ENCODE data around the gene STRADA. TPM values are rescaled to one million over a fixed set of nuclear protein-coding genes. Genes with fewer than 3 reads are reported as not detected.

Gene STRADA
- polyA plus RNA-seq, 6 donors from 2014 or later: 21.1 to 33.2 (median 26.3) TPM

DNA sequence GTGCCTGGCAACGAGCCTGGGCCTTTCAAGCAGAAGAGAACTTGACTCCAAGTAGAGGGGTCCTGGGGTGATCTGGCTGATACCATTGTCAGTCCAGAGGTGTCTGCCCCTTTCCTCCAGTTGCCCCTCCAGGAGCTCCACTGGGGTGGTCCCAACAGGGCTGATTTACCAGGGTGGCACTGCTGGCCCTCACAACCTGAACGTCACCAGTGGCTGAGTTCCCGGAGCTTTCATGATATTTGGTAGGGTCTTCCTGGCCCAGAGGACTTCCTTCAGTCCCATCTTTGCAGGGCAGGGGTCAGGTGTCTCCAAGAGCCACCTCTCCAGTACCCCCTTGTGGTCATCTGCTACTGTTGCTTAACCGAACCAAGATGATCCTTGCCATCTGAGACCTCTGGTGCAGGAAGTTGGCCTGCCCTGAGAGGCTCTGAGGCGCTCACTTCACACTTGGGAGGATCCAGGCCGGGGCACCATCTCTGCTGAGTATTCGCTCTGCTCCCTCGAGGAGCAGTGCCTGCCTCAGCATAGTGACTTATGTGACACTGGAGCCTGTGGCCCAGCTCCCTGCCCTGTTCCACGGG, 45.1 kb downstream of the STRADA start:
- H3K4me3 Mint-ChIP-seq: peak overlapping the region; percentile 91 to 99 (median 98)
- H3K27ac Mint-ChIP-seq: peak overlapping the region; percentile 88 to 99 (median 98)
- ATAC-seq (ENCODE audit: low read depth in 2 of 2) (no peak), DNase-seq (peak; percentile 46)
- H3K36me3 Mint-ChIP-seq: peaks cover 0 to 10% of the 10 kb centered on the region in 2 donors
- H3K9me3 Mint-ChIP-seq: peaks cover 0 to 2% (median 0%) of the 10 kb centered on the region in 7 donors
- peaks cover 48 to 61% (median 50%) of the 10 kb centered on the region in 3 donors for H3K4me1 Mint-ChIP-seq
- no peaks in the 10 kb centered on the region for H3K27me3 Mint-ChIP-seq

DNA sequence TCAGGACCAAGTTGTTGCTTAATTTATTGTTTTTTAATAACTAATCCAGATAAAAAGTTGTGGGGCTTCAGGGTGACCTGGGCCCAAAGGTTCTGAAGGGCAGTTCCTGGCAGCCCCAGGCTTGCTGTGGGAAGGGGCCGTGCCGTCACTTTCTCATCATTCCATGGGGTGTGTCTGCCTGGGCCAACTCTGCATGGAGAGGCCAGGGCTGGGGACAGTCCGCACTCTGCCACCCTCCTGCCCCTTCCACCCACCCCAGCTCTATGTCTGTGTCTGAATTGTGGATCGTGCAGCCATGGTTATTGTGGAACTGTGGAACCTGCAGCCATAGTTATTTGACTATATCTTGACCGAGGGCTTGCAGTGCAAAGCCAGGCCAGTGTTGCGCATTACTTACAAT, 45.7 kb downstream of the STRADA start:
- Mint-ChIP-seq H3K9me3 (peaks cover 0 to 2% (median 0%) of the 10 kb centered on the region in 7 donors), H3K4me1 (peaks cover 45 to 59% (median 49%) of the 10 kb centered on the region in 3 donors), H3K27ac (peak overlapping the region in 4 of 6 donors; percentile 88 to 99 (median 98)), H3K4me3 (peak overlapping the region; percentile 91 to 99 (median 98)), H3K36me3 (peaks cover 0 to 16% of the 10 kb centered on the region in 2 donors), H3K27me3 (no peaks in the 10 kb centered on the region)
- DNase-seq (no peak), ATAC-seq (ENCODE audit: low read depth in 2 of 2) (no peak)

GRCh38 chr17:63694950-63695773, 46.4 kb downstream of the STRADA start:
- DNase-seq (peak; percentile 31), ATAC-seq (ENCODE audit: low read depth in 2 of 2) (no peak)
- Mint-ChIP-seq H3K36me3 (peaks cover 0 to 17% of the 10 kb centered on the region in 2 donors), H3K27me3 (no peaks in the 10 kb centered on the region), H3K4me1 (peaks cover 45 to 59% (median 49%) of the 10 kb centered on the region in 3 donors), H3K9me3 (peaks cover 0 to 2% (median 0%) of the 10 kb centered on the region in 7 donors), H3K4me3 (peak overlapping the region; percentile 78 to 99 (median 96)), H3K27ac (peak overlapping the region; percentile 53 to 99 (median 86))

DNA sequence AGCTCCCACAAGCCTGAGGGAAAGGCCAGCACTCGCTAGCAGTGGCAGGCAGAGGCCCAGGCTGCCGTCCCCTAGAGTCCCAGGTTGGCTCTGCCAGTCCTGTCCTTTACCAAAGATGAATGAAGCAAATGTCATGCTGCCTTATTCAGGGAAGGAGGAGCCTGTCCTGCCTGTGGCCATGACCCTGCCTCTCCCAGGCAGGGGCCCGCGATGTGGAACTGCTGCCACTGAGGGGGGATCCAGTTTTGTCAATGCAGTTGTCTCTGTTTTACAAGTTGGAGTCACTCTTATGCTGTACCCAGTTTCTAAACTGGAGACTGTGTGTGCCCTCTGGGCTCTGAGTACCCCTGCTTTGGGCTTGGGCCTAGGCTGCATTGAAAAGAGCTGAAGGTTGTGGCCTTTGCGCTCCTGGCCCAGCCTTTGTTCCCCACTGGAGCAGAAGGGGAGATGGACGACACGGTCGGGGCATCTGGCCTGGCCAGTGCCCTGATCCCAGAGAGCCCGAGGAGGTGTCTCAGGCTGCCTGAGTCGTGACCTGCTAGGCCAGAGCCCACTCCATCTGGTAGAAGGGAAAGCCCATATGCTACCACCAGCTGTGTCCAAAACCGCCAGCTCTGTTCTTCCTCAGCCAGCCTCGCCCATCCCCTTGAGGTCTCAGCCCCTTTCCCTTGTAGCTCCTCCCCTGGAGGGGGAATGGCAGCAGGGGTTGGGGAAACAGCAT, 47.2 kb downstream of the STRADA start:
- no peaks in the 10 kb centered on the region for H3K27me3 Mint-ChIP-seq
- no peak for DNase-seq
- peaks cover 45 to 59% (median 49%) of the 10 kb centered on the region in 3 donors for H3K4me1 Mint-ChIP-seq
- peak overlapping the region in 5 of 6 donors; percentile 44 to 99 (median 90) for H3K27ac Mint-ChIP-seq
- ATAC-seq (ENCODE audit: low read depth in 2 of 2): no peak
- H3K9me3 Mint-ChIP-seq: peaks cover 0 to 2% (median 0%) of the 10 kb centered on the region in 7 donors
- peaks cover 2 to 17% of the 10 kb centered on the region in 2 donors for H3K36me3 Mint-ChIP-seq
- H3K4me3 Mint-ChIP-seq: peak overlapping the region; percentile 67 to 99 (median 96)

- peaks cover 45 to 59% (median 49%) of the 10 kb centered on the region in 3 donors for H3K4me1 Mint-ChIP-seq
- H3K27me3 Mint-ChIP-seq: no peaks in the 10 kb centered on the region
- peak overlapping the region in 5 of 6 donors; percentile 42 to 99 (median 72) for H3K27ac Mint-ChIP-seq
- peaks cover 0 to 2% (median 0%) of the 10 kb centered on the region in 7 donors for H3K9me3 Mint-ChIP-seq
- DNase-seq (no peak), ATAC-seq (ENCODE audit: low read depth in 2 of 2) (no peak)
- H3K36me3 Mint-ChIP-seq: peaks cover 4 to 17% of the 10 kb centered on the region in 2 donors
- H3K4me3 Mint-ChIP-seq: peak overlapping the region in 5 of 8 donors; percentile 15 to 63 (median 25)
These were observed 48.0 kb downstream of the STRADA start for GRCh38 chr17:63693411-63694113.

- Mint-ChIP-seq H3K4me1 (peaks cover 40 to 55% (median 42%) of the 10 kb centered on the region in 3 donors), H3K9me3 (no peaks in the 10 kb centered on the region), H3K4me3 (peak overlapping the region in 1 of 8 donors; percentile 63), H3K27me3 (no peaks in the 10 kb centered on the region), H3K27ac (peak overlapping the region in 2 of 6 donors; percentile 72 to 99), H3K36me3 (peaks cover 4 to 9% of the 10 kb centered on the region in 2 donors)
- ATAC-seq (ENCODE audit: low read depth in 2 of 2) (no peak), DNase-seq (no peak)
These were observed 49.3 kb downstream of the STRADA start for GRCh38 chr17:63692195-63692816.

- Mint-ChIP-seq H3K27ac (peak overlapping the region in 1 of 6 donors; percentile 14), H3K4me1 (peaks cover 13 to 27% (median 14%) of the 10 kb centered on the region in 3 donors)
These were observed 52.1 kb downstream of the STRADA start for GRCh38 chr17:63689479-63689878.

DNA sequence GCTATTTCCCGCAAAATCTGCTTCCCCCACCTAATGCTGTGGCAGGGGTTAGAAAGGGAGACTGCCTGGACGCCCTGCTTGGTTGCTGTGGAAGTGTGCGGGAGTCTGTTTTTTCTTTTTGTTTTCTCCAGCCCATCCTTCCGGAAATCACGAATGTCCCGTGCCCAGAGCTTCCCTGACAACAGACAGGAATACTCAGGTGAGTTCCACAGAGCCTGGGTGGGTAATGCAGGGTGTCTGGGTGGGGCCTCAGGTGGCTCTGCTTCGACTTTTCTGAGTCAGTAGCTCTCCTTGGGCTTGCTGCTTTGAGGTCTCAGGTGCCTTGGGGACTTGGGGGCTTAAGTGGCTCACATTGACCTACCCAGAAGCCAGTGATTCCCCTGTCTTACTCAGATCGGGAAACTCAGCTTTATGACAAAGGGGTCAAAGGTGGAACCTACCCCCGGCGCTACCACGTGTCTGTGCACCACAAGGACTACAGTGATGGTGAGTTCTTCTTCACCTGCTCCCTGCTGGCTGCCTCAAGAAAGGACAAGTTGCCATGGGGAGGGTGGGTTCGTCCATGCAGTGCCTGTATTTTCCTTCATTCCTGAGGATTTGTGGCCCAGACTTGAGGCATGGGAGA, 53.1 kb downstream of the STRADA start:
- no peaks in the 10 kb centered on the region for H3K9me3 Mint-ChIP-seq
- H3K4me1 Mint-ChIP-seq: peaks cover 7 to 20% (median 9%) of the 10 kb centered on the region in 3 donors
- H3K27ac Mint-ChIP-seq: peak overlapping the region in 2 of 6 donors; percentile 56 to 58
- H3K4me3 Mint-ChIP-seq: no peak overlapping the region
- DNase-seq (no peak), ATAC-seq (ENCODE audit: low read depth in 2 of 2) (no peak)
- no peaks in the 10 kb centered on the region for H3K27me3 Mint-ChIP-seq
- H3K36me3 Mint-ChIP-seq: peaks cover 4 to 18% of the 10 kb centered on the region in 2 donors

More at GRCh38 chr17:63689479-63689878, 52.1 kb downstream of the STRADA start:
- DNase-seq (no peak), ATAC-seq (ENCODE audit: low read depth in 2 of 2) (no peak)
- Mint-ChIP-seq H3K4me3 (no peak overlapping the region), H3K9me3 (no peaks in the 10 kb centered on the region), H3K27me3 (no peaks in the 10 kb centered on the region), H3K36me3 (peaks cover 4 to 18% of the 10 kb centered on the region in 2 donors)

- Mint-ChIP-seq H3K4me3 (no peak overlapping the region), H3K27ac (peak overlapping the region in 3 of 6 donors; percentile 64 to 78 (median 75)), H3K9me3 (peaks cover 0 to 2% (median 0%) of the 10 kb centered on the region in 7 donors), H3K36me3 (peaks cover 13 to 29% of the 10 kb centered on the region in 2 donors), H3K27me3 (no peaks in the 10 kb centered on the region), H3K4me1 (peaks cover 3 to 10% (median 3%) of the 10 kb centered on the region in 3 donors)
- DNase-seq (no peak), ATAC-seq (ENCODE audit: low read depth in 2 of 2) (no peak)
These were observed 55.4 kb downstream of the STRADA start for GRCh38 chr17:63686138-63686685.

DNA sequence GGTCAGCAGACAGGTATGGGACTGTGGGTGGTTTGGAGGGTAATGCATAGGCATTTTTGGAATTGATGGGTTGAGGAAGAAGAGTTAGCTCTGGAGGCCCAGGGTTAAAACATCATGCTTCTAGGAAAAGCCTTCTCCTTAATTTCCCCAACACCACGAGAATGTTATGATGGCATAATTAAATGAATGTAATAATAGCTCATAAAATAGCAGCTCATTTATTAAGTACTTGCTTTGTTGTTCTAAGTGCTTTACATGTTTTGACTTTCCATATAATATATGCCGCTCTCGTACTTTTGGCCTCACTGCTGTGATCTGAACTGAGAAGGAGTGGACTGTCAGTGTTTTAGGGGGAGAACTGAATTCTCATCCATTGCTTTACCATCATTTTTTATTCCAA, 56.0 kb downstream of the STRADA start:
- Mint-ChIP-seq H3K27me3 (no peaks in the 10 kb centered on the region), H3K9me3 (peaks cover 0 to 2% (median 0%) of the 10 kb centered on the region in 7 donors), H3K4me1 (peaks cover 3 to 5% (median 3%) of the 10 kb centered on the region in 3 donors), H3K36me3 (peaks cover 13 to 30% of the 10 kb centered on the region in 2 donors), H3K27ac (peak overlapping the region in 1 of 6 donors; percentile 33), H3K4me3 (no peak overlapping the region)
- DNase-seq (no peak), ATAC-seq (ENCODE audit: low read depth in 2 of 2) (no peak)

DNA sequence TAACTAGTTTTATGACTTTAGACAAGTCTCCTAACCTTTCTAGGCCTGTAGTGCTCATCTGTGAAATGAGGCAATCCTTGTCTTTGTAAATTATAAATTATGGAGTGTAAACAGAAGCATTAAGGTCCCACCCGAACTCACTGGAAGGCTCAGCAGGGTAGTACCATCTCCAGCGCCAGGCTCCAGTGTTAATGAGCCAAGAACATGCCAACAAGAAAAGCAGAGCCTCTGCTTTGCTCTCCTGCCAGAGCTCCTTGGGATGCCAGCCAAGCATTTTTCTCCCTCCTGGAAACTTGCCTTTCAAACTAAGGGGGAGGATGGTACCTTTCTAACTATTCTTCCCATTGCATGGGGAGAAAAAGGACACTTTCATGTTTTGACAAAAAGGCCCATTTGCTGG, 56.6 kb downstream of the STRADA start:
- Mint-ChIP-seq H3K36me3 (peaks cover 13 to 30% of the 10 kb centered on the region in 2 donors), H3K9me3 (peaks cover 0 to 2% (median 0%) of the 10 kb centered on the region in 7 donors), H3K27ac (no peak overlapping the region), H3K4me1 (peaks cover 3 to 5% (median 3%) of the 10 kb centered on the region in 3 donors), H3K4me3 (no peak overlapping the region), H3K27me3 (no peaks in the 10 kb centered on the region)
- ATAC-seq (ENCODE audit: low read depth in 2 of 2): no peak
- no peak for DNase-seq

Measured in naive B cell (primary cell).